HG03097 (cell line): ENCODE results near the gene TLE3.

Experiments
- ATAC-seq: cut with Tn5 transposase; IDR thresholded peaks from one replicate; pipeline ENCODE4 v1.9.1; 2021; ENCODE audit not compliant: unreplicated experiment, low FRiP score

The TLE3 gene

DNA sequence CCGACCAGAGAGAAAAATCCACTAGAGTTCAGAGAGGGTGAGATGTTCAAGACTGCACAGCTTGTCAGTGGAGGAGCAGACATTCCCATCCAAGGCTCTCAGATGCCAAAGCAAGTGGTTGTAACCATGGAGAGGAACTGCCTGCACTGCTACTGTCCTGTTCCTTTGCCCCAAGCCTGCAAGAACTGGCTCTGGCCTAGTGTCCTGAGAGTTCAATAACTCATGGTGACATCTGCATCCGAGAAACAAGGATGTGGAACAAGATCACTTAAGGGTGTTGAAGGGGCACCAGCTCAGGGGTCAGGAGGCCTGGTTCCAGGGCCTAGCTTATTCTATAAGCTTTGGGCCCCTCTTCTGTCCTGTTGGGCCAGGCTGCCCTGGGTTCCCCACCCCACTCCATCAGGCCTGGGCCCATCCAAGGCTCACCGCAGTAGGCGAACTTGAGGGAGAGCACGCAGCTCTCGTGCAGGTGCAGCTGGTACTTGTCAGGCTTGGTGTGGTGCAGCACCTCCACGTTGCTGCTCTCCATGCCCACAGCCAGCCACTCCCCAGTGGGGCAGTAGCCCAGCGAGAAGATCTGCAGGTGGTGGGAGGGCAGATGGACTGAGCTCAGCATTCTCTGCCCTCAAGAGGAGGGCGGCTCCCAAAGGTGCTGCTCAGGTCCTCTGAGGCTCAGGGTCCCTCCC lies 45.6 kb downstream of the TLE3 start:
- no peak for ATAC-seq

DNA sequence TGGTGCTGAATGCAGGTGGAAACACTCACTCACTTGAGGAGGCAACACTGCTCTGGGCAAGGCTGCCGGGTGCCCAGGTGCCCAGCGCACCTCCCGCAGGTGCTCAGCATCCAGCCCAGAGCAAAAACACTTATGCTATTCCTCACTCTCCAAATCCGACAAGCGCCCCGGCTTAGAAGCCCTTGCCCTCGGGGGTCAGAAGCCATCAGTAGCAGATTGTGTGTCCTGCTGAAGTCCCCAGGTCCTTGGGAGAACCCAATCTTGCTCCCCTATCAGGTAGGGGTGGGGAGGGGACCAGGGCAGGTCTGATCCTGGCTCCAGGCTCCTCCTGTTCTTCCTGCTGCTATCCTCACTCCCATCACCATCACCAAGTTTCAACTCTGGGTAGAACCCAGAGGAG lies 46.7 kb downstream of the TLE3 start:
- ATAC-seq, result no peak

DNA sequence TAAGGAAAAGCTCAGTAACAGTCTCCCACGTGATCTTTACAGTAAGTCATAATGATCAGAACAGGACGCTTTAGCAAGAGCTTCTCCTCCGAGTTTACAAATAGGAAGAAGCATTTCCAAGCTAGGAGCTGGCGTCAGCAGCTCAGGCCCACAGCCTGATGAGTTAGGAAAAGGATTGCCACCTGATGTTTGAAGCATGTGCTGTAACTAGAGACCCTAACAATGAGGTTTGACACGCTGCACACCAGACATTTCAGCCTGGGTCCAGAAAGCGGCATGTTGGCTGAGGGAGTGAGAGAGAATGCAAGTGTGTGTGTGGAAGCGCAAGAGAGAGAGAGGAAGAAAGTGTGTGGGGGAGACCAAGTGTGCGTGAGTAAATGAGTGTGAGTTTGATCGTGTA lies 47.3 kb downstream of the TLE3 start:
- no peak for ATAC-seq

DNA sequence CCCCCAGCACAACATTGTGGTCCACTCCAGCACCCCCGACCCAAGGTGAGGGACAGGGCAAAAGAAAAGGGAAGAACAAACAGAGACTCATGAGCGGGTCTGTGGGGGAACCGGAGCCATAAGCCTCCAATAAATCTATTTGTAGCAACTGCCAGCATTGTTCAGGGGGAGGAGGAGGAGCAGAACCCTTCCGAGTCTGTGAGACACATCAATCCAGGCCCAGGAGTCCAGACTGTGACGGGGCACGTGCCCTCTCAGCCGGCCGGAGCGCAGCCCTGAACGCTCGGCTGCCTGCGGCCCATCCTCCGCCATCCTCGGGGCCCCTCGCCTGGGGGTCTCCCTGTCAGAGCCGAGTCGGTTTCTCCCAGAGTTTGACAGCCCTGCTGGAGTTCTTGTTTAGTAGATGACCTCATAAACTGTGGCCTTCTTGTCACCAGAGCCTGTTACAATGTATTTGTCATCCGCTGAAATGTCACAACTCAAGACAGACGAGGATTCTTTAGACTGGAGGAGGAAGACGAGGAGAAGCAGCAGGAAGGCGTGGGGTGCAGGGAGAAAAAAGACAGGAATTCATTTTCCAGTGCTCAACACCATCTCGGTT lies 47.9 kb downstream of the TLE3 start:
- ATAC-seq, result no peak

DNA sequence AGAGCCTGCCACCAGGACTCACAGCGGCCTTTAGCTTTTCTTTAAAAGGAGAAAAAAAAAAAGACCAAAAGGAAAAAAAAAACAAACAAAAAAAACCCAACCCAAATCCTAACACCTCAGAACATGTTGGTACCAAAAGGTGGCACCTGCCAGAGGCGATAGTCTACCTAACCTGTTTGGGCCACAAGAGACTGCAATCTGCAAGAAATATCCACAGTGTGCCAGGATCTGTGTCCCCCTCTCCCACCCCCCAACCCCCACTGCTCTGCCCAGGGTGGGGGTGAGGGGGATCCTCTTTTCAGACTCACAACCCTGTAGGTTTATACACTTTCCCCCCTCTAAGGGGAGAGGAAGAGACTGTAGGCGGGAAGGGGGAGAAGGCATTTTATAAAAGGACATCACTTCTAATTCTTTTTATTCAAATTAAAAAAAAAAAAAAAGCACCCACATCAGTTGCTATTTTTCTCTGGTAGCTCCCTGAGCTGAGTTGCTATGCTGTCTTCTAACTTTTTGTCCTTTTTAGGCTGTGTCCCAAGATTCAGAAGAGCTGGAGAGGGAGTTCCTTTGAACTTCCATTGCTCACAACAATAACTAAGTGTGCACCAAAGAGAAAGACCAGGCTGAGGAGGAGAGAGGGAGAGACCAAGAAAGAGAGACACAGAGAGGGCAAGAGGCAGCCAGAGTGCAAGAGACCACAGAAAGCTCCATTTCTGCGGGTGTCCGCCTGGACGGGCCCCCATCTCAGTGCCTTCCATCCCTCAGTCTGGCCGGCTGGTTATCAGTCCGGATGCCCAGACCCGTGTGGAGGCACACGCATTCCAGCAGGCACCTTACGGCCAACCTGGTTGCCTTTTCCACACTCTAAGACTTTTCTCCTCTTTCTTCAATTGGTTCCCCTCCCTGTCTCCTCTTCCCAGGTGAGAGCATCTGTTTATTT lies 48.9 kb downstream of the TLE3 start:
- no peak for ATAC-seq

DNA sequence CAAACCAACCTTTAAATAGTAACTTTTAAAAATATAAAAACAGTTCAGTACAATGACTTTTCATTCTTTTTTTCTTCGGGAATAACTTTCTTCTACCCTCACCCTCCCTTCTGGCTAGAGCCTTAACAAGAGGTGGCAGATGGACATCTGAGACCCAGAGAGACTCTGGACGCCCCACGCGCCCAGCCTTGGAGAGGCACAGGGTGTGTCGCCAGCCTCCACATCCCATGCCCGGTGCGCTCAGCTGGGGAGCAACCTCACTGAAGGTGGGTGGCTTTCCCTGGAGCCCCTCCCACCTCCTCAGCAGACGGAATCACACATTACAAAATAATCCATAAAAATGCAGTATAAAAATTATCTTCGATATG lies 49.5 kb downstream of the TLE3 start:
- ATAC-seq, result no peak

DNA sequence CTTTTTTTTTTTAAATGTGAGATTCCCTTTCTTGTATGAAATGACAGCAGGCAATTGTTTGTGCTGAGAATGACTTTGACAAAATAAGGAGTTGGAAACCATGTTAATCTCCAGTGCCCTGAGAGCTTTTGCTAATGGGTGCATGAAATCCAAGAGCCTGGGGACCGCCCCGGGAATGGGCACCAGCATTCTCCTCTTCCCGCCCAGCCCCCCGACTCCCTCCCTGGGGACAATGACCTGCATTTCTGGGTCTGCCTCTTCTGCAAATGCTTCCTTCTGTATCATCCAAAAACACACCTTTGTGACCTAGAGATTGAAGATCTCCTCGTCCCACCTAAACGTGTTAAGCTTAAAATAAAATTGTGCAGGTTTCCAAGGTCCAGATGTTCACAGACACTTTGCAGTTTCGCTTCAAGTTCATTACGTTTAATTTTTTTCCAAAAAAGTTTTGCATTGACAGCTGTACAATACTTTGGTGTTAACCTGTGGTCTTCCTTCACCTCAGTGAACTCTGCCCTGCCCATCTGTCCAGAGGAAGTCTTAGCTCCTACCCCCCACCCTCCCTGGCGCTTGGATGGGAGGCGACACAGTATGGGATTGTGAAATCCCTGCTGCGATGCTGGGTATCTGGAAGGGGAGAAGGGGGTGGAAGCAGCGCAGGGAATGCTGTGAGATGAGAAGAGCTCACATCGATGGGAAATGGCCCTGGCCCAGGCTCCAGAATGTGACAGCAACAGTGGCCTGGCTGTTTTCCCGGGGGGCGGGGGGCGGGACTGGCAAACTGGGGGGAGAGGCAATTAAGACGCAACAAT lies 50.1 kb downstream of the TLE3 start:
- no peak for ATAC-seq

DNA sequence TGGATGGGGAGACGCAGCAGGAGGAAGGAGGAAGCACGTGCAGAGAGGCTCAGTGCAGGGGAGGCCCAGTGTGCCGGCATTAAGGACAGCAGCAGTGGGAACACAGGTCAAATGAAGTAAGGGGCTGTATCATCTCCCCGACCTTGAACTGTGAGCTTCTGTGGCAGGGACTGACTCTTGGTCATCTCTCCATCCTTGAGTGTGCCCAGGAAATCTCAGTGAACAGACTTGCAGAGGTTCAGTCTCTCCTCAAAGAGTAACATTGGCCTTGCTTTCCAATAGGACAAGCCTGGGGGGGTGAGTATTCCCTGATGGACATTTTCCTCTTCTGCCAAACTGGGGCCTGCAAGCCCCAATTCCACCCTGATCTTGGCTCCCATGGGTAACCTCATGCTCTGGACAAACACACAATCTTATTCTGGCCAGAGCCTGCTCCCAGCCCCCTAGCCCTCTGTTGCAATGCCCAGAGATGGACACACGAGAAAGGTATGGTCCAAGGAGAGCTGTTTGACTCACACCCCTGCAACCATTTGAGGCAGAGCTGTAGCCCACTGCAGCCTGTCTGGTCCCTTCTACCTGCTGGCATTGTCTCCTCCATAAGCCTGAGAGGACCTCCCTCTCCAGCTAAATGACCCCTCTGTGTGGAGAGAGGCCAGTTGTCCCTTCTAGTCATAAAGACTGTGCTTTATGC lies 50.9 kb downstream of the TLE3 start:
- no peak for ATAC-seq

DNA sequence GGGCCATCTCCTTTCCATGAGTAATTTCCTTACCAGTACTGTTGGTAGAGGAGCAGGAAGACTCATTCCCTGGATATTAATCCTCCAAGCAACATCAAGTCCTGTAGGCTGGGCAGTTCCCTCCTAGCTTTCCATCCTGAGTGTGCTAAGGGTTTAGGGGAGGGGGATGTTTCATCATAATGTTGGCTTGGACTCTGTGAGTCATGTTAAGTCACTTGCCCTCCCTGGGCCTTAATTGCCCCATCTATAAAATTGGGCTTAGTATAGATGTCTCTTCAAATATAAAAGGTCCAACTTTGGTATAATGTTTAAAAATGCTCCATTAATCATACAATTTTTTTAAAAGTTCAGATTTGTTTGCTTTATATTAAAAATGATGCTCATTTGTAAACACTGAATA lies 52.7 kb downstream of the TLE3 start:
- ATAC-seq, result no peak

DNA sequence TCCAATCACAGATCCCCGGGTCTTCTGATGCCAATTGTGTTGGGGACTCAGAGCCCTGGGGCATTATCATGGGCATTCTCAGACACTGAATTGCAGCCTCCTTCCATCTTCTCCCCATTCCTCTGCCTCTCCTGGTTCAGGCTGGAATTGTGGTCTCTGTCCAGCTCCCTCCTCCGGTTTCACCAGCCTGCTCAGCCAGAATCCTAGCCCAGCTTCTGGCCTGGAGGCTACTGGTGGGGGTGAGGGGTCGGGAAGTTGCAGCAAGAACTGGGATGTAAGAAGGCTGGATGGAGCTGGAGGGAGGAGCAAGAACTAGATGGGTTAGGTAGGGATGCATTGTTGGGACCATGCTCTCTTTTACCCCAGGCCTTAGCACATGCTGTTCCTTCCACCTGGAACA lies 53.5 kb downstream of the TLE3 start:
- no peak for ATAC-seq

DNA sequence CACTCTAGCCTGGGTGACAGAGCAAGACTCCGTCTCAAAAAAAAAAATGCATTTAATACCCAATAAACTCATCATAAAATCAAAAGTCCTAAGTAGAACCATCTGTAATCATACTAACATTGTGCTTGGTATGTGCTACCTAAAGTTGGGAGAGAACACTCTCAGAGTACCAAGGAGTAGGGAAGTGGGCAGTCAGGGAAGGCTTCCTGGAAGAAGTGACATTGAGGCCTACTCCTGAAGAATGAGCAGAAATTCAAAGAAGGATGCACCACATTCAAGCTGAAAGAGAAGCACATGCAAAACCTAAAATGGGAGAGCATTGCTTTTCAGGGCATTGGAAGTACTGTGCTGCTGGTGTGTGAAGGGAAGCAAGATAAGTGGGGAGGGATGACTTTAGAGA lies 54.1 kb downstream of the TLE3 start:
- no peak for ATAC-seq

DNA sequence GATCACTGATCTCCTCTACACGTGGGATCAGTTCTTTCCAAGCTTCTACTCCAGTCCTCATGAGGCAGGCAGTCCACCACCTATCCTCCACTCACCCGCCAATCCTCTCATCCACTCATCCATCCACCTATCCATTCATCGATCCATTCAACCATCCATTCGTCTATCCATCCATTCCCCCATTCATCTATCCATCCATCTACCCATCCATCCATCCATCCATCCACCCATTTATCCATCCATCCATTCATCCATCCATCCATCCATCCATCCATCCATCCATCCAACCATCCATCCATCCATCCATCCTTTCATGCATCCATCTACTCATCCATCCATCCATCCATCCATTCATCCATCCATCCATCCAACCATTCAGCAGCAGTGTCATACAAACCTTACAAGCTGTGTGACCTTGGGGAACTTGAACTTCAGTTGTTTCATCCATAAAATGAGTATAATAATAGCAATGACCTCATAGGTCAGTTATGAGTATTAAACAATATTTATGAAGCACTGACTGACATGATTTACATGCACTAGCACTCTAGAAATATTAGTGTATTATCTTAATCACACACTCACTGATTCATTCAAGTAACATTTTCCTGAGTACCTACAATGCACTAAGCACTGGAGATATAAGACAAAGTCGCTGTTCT lies 55.0 kb downstream of the TLE3 start:
- no peak for ATAC-seq

DNA sequence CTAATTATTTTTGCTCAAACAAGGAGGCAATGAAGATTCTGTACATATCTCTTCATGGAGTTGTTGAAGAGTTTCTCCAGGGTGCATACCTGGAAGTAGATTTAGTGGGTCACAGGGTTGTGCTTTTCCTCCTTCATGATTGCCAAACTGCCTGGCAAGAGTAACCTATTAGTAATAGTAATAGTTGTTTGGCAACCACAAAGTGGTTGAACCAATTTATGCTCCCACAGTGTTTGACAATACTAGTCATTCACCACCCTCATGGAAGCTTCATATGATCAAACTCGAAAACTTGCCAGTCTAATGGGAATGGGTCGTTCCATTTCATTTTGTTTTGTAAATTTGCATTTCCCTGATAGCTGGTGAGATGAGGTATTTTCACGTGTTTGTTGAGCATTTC lies 57.8 kb downstream of the TLE3 start:
- no peak for ATAC-seq

DNA sequence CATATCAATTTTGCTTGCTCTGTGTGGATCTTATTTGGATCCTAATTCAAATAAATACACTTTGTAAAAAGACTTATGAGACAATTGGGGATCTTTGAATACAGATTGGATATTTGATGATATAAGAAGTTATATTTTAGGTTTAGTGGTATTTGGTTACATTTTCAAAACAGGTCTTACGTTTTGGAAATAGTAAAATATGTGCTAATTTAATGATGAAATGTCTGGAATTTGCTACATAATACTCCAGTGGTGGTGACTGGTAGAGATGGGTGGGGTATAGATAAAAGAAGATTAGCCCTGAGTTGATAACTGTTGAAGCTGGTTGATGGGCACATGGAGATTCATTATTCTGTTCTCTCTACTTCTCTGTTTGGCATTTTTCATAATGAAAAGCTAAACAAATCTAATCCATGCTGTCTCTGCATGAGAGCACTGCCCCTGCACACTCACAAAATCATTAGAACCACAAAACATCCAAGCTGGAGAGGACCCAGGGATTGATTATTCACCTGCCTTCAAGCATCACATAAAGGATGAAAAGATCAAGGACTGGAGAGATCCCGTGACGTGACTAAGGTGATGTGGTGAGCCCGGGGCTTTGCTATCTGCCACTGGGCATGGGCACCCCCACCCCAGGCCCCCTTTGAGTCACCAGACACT lies 58.9 kb downstream of the TLE3 start:
- ATAC-seq, result no peak

DNA sequence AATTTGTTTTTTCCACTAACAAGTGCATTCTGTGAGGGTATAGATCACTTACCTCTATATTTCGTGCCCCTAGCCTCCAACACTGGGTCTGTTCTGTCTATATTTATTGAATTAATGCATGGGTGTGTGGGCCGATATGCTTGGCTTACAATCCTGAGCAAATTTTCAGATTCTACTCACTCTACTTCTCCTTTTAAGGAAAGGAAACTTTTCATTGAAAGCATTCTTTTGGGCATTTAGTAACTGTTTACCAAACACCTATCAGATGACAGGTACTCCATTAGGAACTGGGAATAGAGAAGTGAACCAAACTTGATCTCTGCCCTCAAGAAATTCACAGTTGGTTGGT lies 60.5 kb downstream of the TLE3 start:
- ATAC-seq, result no peak

DNA sequence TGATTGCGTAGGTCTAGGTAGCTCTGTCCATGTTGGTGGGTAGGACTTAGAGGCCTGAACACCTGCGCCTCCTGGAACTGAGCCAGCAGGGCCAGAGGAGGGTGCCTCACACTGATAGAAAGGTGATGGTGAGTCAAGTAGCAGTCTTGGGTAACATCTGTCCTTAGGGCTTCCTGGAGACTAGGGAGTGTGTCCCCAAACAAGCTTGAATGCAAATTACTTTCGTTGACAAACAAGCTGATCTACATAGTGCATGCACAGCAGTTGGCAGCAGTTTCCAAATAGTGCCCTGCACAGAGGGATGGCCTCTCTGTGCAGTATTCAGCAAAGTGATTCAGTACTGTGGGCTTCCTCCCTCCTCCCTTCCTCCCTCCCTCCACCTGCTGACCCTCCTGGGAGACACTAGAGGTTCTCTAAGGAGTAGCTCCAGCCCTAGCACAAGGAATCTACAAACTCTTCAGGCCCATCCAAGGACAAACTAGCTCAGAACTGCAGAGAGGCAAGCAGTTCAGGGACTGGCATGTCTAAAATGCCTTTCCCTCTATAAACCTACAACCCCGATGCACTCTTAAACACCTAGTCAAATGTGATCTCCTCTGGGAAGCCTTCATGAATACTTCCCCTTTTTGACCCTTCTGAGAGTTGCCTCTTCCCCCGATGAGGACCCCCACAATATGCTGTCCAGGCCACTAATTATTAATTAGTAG lies 61.0 kb downstream of the TLE3 start:
- peak; percentile 50 for ATAC-seq

DNA sequence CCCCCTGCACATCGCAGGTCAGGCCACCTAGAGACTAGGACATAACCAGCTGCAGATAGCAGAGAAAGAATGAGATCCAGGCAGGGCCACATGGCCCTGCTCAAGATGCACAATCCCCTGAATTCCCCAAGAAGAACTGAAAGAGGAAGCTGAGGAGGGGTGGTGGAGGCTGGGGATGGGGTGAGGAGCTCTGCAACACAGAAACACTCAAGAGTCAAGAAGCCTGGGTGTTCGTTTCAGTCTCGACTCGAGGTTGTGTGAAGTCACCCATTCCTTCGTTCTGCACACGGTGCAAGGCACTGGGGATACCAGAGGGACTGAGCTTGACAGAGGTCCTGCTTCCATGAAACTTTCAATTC lies 62.0 kb downstream of the TLE3 start:
- ATAC-seq, result no peak

DNA sequence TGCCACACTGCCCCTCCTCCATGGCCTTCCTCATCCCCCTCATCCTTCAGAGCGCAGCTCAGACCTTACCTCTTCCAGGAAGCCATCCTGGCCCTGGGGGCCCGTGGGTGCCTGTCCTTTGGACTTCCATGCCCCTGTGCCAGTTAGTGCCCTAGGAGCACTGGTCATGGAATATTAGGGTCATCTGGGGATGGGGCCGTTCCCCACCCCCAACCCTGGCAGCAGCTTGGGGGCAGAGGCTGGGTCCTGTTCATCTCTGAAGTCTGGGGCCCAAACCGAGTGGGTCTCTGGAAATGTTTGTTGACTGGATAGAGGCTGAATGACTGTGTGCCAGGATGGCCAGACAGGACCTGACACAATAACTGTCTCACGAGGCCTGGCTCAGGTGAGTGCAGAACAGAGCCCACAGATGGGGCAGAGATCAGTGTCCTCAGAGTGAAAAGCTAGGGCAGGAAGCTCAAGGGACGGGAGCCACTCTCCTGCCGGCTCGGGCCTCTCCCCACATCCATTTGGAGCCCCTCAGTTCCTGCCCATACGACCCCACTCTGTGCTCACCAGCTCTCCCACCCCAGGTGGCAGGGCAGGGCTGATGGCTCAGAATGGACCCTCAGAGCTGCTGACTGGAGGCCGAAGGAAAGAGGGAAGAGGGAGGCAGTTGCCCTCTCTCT lies 62.5 kb downstream of the TLE3 start:
- no peak for ATAC-seq
